ENCODE results near the gene ASMT. TPM values are rescaled to one million over a fixed set of nuclear protein-coding genes. Genes with fewer than 3 reads are reported as not detected.

Gene ASMT
- total and polyA plus RNA-seq, 10 of the 15 experiments (the other 5 are each of a cell fraction or from before 2014, with no cell fraction given): 0.18 to 0.29 TPM; not detected in 8

DNA sequence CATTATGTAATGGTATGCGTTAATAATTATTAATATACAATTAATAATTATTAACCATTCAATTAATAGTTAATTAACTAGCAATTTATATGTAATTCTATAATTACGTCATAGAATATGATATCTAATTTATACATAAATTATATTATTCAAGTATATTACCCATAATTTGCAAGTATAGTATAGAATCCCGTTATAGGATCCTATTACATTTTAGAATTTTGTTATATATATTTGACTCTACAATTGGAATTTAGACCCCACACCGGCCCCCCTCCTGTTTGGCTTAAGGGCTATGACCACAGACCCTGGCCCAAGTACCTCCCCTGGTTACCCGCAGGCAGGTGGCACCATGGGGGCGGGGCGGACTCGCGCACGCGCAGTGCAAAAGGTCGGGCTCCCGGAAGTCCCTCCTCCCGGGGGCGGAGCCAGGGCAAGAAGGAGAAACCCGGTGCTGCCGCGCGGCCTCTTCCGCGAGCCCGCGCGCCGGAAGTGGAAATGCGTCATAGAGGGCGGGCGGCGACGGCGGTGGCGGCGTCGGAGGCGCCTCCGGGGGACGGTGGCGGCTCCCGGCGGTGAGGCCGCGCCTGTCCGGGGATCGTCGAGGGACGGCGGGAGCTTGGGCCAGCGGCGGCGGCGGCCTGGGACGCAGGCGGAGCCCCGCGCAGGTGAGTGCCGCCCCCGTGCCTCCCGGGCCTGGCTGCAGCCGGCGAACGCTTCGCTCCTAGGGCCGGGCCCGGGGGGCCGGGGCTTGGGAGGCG lies 23.6 kb upstream of the ASMT start, which contains the start of gene AKAP17A (continued):
- TF ChIP-seq, protein P1, sequence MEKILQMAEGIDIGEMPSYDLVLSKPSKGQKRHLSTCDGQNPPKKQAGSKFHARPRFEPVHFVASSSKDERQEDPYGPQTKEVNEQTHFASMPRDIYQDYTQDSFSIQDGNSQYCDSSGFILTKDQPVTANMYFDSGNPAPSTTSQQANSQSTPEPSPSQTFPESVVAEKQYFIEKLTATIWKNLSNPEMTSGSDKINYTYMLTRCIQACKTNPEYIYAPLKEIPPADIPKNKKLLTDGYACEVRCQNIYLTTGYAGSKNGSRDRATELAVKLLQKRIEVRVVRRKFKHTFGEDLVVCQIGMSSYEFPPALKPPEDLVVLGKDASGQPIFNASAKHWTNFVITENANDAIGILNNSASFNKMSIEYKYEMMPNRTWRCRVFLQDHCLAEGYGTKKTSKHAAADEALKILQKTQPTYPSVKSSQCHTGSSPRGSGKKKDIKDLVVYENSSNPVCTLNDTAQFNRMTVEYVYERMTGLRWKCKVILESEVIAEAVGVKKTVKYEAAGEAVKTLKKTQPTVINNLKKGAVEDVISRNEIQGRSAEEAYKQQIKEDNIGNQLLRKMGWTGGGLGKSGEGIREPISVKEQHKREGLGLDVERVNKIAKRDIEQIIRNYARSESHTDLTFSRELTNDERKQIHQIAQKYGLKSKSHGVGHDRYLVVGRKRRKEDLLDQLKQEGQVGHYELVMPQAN (conservative IDR thresholded peaks at IDR 0.05): peak; percentile 87
- peak; percentile 43 to 66; a peak in 3 of 4 replicates for TF ChIP-seq BHLHE40 (IDR thresholded peaks at IDR 0.05; ENCODE audit: borderline replicate concordance in 1 of 2, low read depth in 2 of 2, low read length in 1 of 2)
- TF ChIP-seq FOS (IDR thresholded peaks at IDR 0.05; ENCODE audit: borderline replicate concordance, extremely low read depth, insufficient read length): no peak
- no peak for TF ChIP-seq TBL1XR1 (IDR thresholded peaks at IDR 0.05; ENCODE audit: low read depth, low read length)
- TF ChIP-seq NFIC (IDR thresholded peaks at IDR 0.05; ENCODE audit: low read depth, low read length): no peak
- no peak for TF ChIP-seq HDGF (IDR thresholded peaks at IDR 0.05)
- TF ChIP-seq TCF12 (IDR thresholded peaks at IDR 0.05; ENCODE audit: low read depth, low read length): peak; percentile 86; the same call in 1 of the 2 replicates
- no peak for TF ChIP-seq SUZ12 (IDR thresholded peaks at IDR 0.05; ENCODE audit: unreplicated experiment)
- peak; percentile 82 for TF ChIP-seq NRF1 (conservative IDR thresholded peaks at IDR 0.05; ENCODE audit: low read depth, low read length)
- no peak for TF ChIP-seq BCL11A (IDR thresholded peaks at IDR 0.05; ENCODE audit: low read depth, low read length)
- TF ChIP-seq, protein P2, sequence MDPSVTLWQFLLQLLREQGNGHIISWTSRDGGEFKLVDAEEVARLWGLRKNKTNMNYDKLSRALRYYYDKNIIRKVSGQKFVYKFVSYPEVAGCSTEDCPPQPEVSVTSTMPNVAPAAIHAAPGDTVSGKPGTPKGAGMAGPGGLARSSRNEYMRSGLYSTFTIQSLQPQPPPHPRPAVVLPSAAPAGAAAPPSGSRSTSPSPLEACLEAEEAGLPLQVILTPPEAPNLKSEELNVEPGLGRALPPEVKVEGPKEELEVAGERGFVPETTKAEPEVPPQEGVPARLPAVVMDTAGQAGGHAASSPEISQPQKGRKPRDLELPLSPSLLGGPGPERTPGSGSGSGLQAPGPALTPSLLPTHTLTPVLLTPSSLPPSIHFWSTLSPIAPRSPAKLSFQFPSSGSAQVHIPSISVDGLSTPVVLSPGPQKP (IDR thresholded peaks at IDR 0.05; ENCODE audit: low read depth, low read length): peak; percentile 40; the same call in 1 of the 2 replicates
- no peak for TF ChIP-seq TCF7 (IDR thresholded peaks at IDR 0.05; ENCODE audit: borderline replicate concordance)
- TF ChIP-seq SMAD1 (IDR thresholded peaks at IDR 0.05; ENCODE audit: low read depth, partially characterized antibody): no peak
- TF ChIP-seq, protein P3, sequence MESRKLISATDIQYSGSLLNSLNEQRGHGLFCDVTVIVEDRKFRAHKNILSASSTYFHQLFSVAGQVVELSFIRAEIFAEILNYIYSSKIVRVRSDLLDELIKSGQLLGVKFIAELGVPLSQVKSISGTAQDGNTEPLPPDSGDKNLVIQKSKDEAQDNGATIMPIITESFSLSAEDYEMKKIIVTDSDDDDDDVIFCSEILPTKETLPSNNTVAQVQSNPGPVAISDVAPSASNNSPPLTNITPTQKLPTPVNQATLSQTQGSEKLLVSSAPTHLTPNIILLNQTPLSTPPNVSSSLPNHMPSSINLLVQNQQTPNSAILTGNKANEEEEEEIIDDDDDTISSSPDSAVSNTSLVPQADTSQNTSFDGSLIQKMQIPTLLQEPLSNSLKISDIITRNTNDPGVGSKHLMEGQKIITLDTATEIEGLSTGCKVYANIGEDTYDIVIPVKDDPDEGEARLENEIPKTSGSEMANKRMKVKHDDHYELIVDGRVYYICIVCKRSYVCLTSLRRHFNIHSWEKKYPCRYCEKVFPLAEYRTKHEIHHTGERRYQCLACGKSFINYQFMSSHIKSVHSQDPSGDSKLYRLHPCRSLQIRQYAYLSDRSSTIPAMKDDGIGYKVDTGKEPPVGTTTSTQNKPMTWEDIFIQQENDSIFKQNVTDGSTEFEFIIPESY (IDR thresholded peaks at IDR 0.05): no peak
- no peak for TF ChIP-seq TARDBP (IDR thresholded peaks at IDR 0.05; ENCODE audit: borderline replicate concordance)
- TF ChIP-seq SREBF1 (IDR thresholded peaks at IDR 0.05; ENCODE audit: low read length): peak; percentile 6; the same call in 1 of the 2 replicates
- TF ChIP-seq, protein P4, sequence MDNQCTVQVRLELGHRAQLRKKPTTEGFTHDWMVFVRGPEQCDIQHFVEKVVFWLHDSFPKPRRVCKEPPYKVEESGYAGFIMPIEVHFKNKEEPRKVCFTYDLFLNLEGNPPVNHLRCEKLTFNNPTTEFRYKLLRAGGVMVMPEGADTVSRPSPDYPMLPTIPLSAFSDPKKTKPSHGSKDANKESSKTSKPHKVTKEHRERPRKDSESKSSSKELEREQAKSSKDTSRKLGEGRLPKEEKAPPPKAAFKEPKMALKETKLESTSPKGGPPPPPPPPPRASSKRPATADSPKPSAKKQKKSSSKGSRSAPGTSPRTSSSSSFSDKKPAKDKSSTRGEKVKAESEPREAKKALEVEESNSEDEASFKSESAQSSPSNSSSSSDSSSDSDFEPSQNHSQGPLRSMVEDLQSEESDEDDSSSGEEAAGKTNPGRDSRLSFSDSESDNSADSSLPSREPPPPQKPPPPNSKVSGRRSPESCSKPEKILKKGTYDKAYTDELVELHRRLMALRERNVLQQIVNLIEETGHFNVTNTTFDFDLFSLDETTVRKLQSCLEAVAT (IDR thresholded peaks at IDR 0.05): no peak
- TF ChIP-seq EZH2 (IDR thresholded peaks at IDR 0.05; ENCODE audit: borderline replicate concordance, control insufficient read depth, low read depth, low read length): no peak
- no peak for TF ChIP-seq FOXM1 (IDR thresholded peaks at IDR 0.05; ENCODE audit: low read depth, low read length)
- no peak for TF ChIP-seq ASH2L (IDR thresholded peaks at IDR 0.05; ENCODE audit: borderline replicate concordance, low read depth)
- no peak for TF ChIP-seq EP300 (IDR thresholded peaks at IDR 0.05; ENCODE audit: borderline replicate concordance in 1 of 2, control insufficient read depth in 1 of 2, low read depth in 2 of 2, low read length in 2 of 2)
- TF ChIP-seq CREB1 (IDR thresholded peaks at IDR 0.05; ENCODE audit: low read depth): peak; percentile 94
